Parathyroid adenoma (tissue), 2 donors: ENCODE measurements around the gene PPM1E.

Experiments used
- H2AFZ ChIP-seq: fragments of 300-600 bp; sonication (generic); one replicate; pipeline ENCODE4 v1.7.0; 2017; ENCODE audit warnings: antibody characterized with exemption, mild to moderate bottlenecking
- H3K27ac ChIP-seq: fragments of 300-600 bp; sonication (generic); one replicate; pipeline ENCODE4 v1.7.0; 2017
- H3K27me3 ChIP-seq: fragments of 300-600 bp; sonication (generic); one replicate; pipeline ENCODE4 v1.7.0; 2017; ENCODE audit warnings: low read length; ENCODE audit not compliant: control insufficient read depth, insufficient read depth
- H3K36me3 ChIP-seq: fragments of 300-600 bp; sonication (generic); one replicate; pipeline ENCODE4 v1.7.0; 2017; ENCODE audit warnings: low read length; ENCODE audit not compliant: control insufficient read depth, insufficient read depth
- H3K4me1 ChIP-seq: fragments of 300-600 bp; sonication (generic); one replicate; pipeline ENCODE4 v1.7.0; 2017; ENCODE audit warnings: control low read depth
- H3K4me2 ChIP-seq: fragments of 300-600 bp; sonication (generic); one replicate; pipeline ENCODE4 v1.7.0; 2017; ENCODE audit warnings: low read length
- H3K4me3 ChIP-seq: fragments of 300-600 bp; sonication (generic); one replicate; pipeline ENCODE4 v1.7.0; 2017; ENCODE audit warnings: low read depth, low read length
- H3K79me2 ChIP-seq: fragments of 300-600 bp; sonication (generic); one replicate; pipeline ENCODE4 v1.7.0; 2017; ENCODE audit warnings: control low read depth
- H3K9ac ChIP-seq: fragments of 300-600 bp; sonication (generic); one replicate; pipeline ENCODE4 v1.7.0; 2017; ENCODE audit warnings: mild to moderate bottlenecking
- H3K9me3 ChIP-seq: fragments of 300-600 bp; sonication (generic); one replicate; pipeline ENCODE4 v1.7.0; 2017; ENCODE audit warnings: low read length; ENCODE audit not compliant: control insufficient read depth
- CTCF ChIP-seq: fragments of 300-600 bp; sonication (generic); IDR thresholded peaks from one replicate; pipeline ENCODE4 v1.7.0; 2017; ENCODE audit warnings: antibody characterized with exemption, mild to moderate bottlenecking
- donor health status: primary hyperparathyroidism.

PPM1E gene

GRCh38 chr17:58875261-58875660 lies 119.6 kb downstream of the PPM1E start:
- Histone ChIP-seq H3K79me2 (no peaks in the 10 kb centered on the region), H3K27me3 (no peaks in the 10 kb centered on the region), H3K9me3 (no peaks in the 10 kb centered on the region), H3K4me3 (no peak overlapping the region), H2AFZ (no peak overlapping the region), H3K4me1 (no peaks in the 10 kb centered on the region), H3K27ac (no peak overlapping the region), H3K4me2 (no peak overlapping the region), H3K9ac (no peak overlapping the region), H3K36me3 (no peaks in the 10 kb centered on the region)
- no peak for TF ChIP-seq CTCF

- H3K4me3 ChIP-seq: no peak overlapping the region
- H3K9ac ChIP-seq: no peak overlapping the region
- no peak overlapping the region for H2AFZ ChIP-seq
- H3K27ac ChIP-seq: no peak overlapping the region
- no peaks in the 10 kb centered on the region for H3K27me3 ChIP-seq
- no peaks in the 10 kb centered on the region for H3K9me3 ChIP-seq
- no peaks in the 10 kb centered on the region for H3K4me1 ChIP-seq
- no peaks in the 10 kb centered on the region for H3K79me2 ChIP-seq
- H3K4me2 ChIP-seq: no peak overlapping the region
- TF ChIP-seq CTCF: no peak
- no peaks in the 10 kb centered on the region for H3K36me3 ChIP-seq
These were observed 128.5 kb downstream of the PPM1E start for GRCh38 chr17:58884161-58884560.

GRCh38 chr17:58886514-58886913 lies 130.9 kb downstream of the PPM1E start:
- TF ChIP-seq CTCF: no peak
- H3K4me2 ChIP-seq: no peak overlapping the region
- no peaks in the 10 kb centered on the region for H3K4me1 ChIP-seq
- no peak overlapping the region for H3K27ac ChIP-seq
- H3K4me3 ChIP-seq: no peak overlapping the region
- no peaks in the 10 kb centered on the region for H3K36me3 ChIP-seq
- H3K79me2 ChIP-seq: no peaks in the 10 kb centered on the region
- H3K9me3 ChIP-seq: no peaks in the 10 kb centered on the region
- H2AFZ ChIP-seq: no peak overlapping the region
- no peaks in the 10 kb centered on the region for H3K27me3 ChIP-seq
- H3K9ac ChIP-seq: no peak overlapping the region

- no peak overlapping the region for H3K9ac ChIP-seq
- H3K79me2 ChIP-seq: no peaks in the 10 kb centered on the region
- no peak overlapping the region for H3K4me3 ChIP-seq
- no peaks in the 10 kb centered on the region for H3K36me3 ChIP-seq
- TF ChIP-seq CTCF: no peak
- H3K4me2 ChIP-seq: no peak overlapping the region
- H3K27me3 ChIP-seq: no peaks in the 10 kb centered on the region
- no peak overlapping the region for H2AFZ ChIP-seq
- no peaks in the 10 kb centered on the region for H3K9me3 ChIP-seq
- no peaks in the 10 kb centered on the region for H3K4me1 ChIP-seq
- H3K27ac ChIP-seq: no peak overlapping the region
These were observed 134.3 kb downstream of the PPM1E start for GRCh38 chr17:58889928-58890327.

- H3K9ac ChIP-seq: no peak overlapping the region
- no peaks in the 10 kb centered on the region for H3K79me2 ChIP-seq
- H3K4me3 ChIP-seq: no peak overlapping the region
- no peaks in the 10 kb centered on the region for H3K27me3 ChIP-seq
- H3K4me1 ChIP-seq: no peaks in the 10 kb centered on the region
- no peak for TF ChIP-seq CTCF
- no peak overlapping the region for H2AFZ ChIP-seq
- H3K4me2 ChIP-seq: no peak overlapping the region
- no peaks in the 10 kb centered on the region for H3K9me3 ChIP-seq
- no peaks in the 10 kb centered on the region for H3K36me3 ChIP-seq
- no peak overlapping the region for H3K27ac ChIP-seq
These were observed 143.5 kb downstream of the PPM1E start for GRCh38 chr17:58899191-58899590.
